HCT116 (cell line): Measurements from ENCODE around the gene KIAA1671.

Experiments used
- ATF3 ChIP-seq: IDR thresholded peaks from 2 replicates; pipeline ENCODE4 v1.6.1; 2012
- CBX3 ChIP-seq: IDR thresholded peaks from 2 replicates; pipeline ENCODE4 v1.6.1; 2012; ENCODE audit warnings: low read depth
- CEBPB ChIP-seq: IDR thresholded peaks from 2 replicates; pipeline ENCODE4 v1.6.1; 2012; ENCODE audit warnings: low read depth
- CTCF ChIP-seq, 3 experiments: fragments of 200-600 bp in 1 of 3; sonication (generic) in 1 of 3; IDR thresholded peaks in 2 of 3; conservative IDR thresholded peaks in 1 of 3; 2 replicates each; pipeline ENCODE4 v1.5.1; 2012 to 2017; ENCODE audit warnings: low read depth in 2 of 3, low read length in 2 of 3, antibody characterized with exemption in 1 of 3, borderline replicate concordance in 1 of 3, control low read depth in 1 of 3, mild to moderate bottlenecking in 1 of 3, mixed read lengths in 1 of 3, mixed run types in 1 of 3, moderate library complexity in 1 of 3; ENCODE audit not compliant: insufficient read depth in 1 of 3
- EGR1 ChIP-seq: IDR thresholded peaks from 2 replicates; pipeline ENCODE4 v1.6.1; 2012; ENCODE audit warnings: low read depth
- ELF1 ChIP-seq: IDR thresholded peaks from 2 replicates; pipeline ENCODE4 v1.6.1; 2012; ENCODE audit warnings: low read depth, borderline replicate concordance
- EZH2 ChIP-seq: fragments of 200-600 bp; sonication (generic); IDR thresholded peaks from 2 replicates; pipeline ENCODE4 v1.6.1; 2017; ENCODE audit warnings: antibody characterized with exemption, mixed run types
- EZH2phosphoT487 ChIP-seq: fragments of 200-600 bp; IDR thresholded peaks from 2 replicates; pipeline ENCODE4 v1.6.1; 2018; ENCODE audit warnings: antibody characterized with exemption, borderline replicate concordance
- MAX ChIP-seq: IDR thresholded peaks from 2 replicates; pipeline ENCODE4 v1.6.1; 2012
- POLR2A ChIP-seq: IDR thresholded peaks from 2 replicates; pipeline ENCODE4 v1.7.0; 2011; ENCODE audit warnings: borderline replicate concordance; ENCODE audit not compliant: insufficient read depth, insufficient read length; ENCODE audit errors: extremely low read depth
- REST ChIP-seq: IDR thresholded peaks from 2 replicates; pipeline ENCODE4 v1.6.1; 2012; ENCODE audit warnings: low read depth
- SP1 ChIP-seq: IDR thresholded peaks from 2 replicates; pipeline ENCODE4 v1.6.1; 2012; ENCODE audit warnings: low read depth
- YY1 ChIP-seq: IDR thresholded peaks from 2 replicates; pipeline ENCODE4 v1.6.1; 2011; ENCODE audit warnings: low read length, low read depth, moderate library complexity, mild to moderate bottlenecking; ENCODE audit not compliant: insufficient replicate concordance; ENCODE audit errors: extremely low read depth
- ZBTB33 ChIP-seq: IDR thresholded peaks from 2 replicates; pipeline ENCODE4 v1.6.1; 2011; ENCODE audit warnings: mild to moderate bottlenecking, low read length, moderate library complexity; ENCODE audit not compliant: insufficient replicate concordance; ENCODE audit errors: extremely low read depth

GRCh38 chr22:25120093-25120561 lies 167.6 kb downstream of the KIAA1671 start:
- no peak for TF ChIP-seq SP1
- TF ChIP-seq CTCF (IDR thresholded peaks at IDR 0.05 in 2 of 3, conservative IDR thresholded peaks at IDR 0.05 in 1 of 3; ENCODE audit: borderline replicate concordance in 1 of 3, insufficient read depth in 1 of 3, low read depth in 2 of 3, low read length in 2 of 3), result no peak
- no peak for TF ChIP-seq EZH2phosphoT487
- TF ChIP-seq YY1, result no peak
- TF ChIP-seq POLR2A, result no peak
- TF ChIP-seq ATF3, result no peak; the same call in 1 of the 2 replicates
- TF ChIP-seq EZH2, result no peak
- no peak for TF ChIP-seq EGR1
- no peak for TF ChIP-seq ZBTB33
- TF ChIP-seq CEBPB, result no peak
- TF ChIP-seq ELF1, result no peak
- no peak for TF ChIP-seq CBX3
- no peak for TF ChIP-seq MAX
- no peak for TF ChIP-seq REST
